GM12872 (cell line): ENCODE results near the gene CAB39.

Experiments used
- TF ChIP-seq, protein P1 (sequence below): IDR thresholded peaks from 3 replicates; pipeline ENCODE4 v1.5.1; 2011; ENCODE audit warnings: low read depth, mild to moderate bottlenecking, low read length, moderate library complexity; ENCODE audit not compliant: insufficient read depth

Gene CAB39

GRCh38 chr2:230668939-230669303 is 43.7 kb upstream of the CAB39 start:
- TF ChIP-seq, protein P1, sequence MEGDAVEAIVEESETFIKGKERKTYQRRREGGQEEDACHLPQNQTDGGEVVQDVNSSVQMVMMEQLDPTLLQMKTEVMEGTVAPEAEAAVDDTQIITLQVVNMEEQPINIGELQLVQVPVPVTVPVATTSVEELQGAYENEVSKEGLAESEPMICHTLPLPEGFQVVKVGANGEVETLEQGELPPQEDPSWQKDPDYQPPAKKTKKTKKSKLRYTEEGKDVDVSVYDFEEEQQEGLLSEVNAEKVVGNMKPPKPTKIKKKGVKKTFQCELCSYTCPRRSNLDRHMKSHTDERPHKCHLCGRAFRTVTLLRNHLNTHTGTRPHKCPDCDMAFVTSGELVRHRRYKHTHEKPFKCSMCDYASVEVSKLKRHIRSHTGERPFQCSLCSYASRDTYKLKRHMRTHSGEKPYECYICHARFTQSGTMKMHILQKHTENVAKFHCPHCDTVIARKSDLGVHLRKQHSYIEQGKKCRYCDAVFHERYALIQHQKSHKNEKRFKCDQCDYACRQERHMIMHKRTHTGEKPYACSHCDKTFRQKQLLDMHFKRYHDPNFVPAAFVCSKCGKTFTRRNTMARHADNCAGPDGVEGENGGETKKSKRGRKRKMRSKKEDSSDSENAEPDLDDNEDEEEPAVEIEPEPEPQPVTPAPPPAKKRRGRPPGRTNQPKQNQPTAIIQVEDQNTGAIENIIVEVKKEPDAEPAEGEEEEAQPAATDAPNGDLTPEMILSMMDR: no peak

DNA sequence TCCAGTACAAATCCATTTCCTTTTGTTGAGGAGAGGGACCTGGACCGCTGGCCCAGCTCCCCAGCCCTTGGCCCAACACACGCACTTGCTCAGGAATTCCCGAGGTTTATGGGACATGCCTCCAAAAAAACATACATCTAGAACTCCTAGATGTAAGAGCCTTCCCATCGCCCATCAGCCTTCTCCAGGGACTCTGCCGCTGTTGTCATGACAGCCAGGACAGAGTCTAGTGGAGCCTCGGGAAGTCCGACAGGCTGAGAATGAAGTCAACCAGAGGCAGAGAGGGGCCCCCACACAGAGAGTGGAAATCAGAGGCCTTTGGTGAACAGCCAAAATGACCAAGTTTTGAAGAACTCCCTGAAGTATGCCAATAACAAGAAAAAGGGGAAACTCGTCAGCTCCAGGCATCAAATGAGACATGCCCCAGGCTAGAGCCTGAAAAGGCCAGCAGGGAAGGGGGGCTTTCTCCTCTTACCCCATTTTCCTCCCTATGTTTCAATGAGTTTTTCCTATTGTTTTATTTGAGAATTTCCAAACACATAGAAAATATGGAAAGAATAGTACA is 43.2 kb upstream of the CAB39 start:
- TF ChIP-seq, protein P1: no peak

- TF ChIP-seq, protein P1: no peak
Observed at GRCh38 chr2:230671117-230671516, 41.5 kb upstream of the CAB39 start.

- TF ChIP-seq, protein P1: no peak
Observed at GRCh38 chr2:230672836-230673235, 39.8 kb upstream of the CAB39 start.

- TF ChIP-seq, protein P1: no peak
Observed at GRCh38 chr2:230674401-230674800, 38.2 kb upstream of the CAB39 start.

- TF ChIP-seq, protein P1: no peak
Observed at GRCh38 chr2:230674966-230675672, 37.5 kb upstream of the CAB39 start.

DNA sequence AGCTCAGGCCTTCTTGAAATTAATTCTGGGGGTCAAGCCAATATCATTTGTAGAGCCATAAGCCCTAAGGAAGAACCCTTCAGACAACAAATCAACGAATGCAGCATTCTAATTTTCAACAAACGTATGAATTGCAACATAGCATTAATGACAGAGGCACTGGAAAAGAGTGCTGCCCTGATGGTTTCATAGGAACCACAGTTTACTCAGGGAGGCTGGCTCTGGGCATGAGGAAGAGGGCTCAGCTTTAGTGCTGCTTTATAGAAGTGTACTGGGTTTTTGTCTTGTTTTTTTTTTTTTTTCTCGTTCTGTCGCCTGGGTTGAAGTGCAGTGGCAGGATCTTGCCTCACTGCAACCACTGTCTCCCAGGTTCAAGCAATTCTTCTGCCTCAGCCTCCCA is 36.1 kb upstream of the CAB39 start:
- TF ChIP-seq, protein P1: no peak
